HG03025 (cell line): ENCODE measurements around the gene PPIL6.
"Not testable (repeated sequence)": the region's sequence is repeated elsewhere in the genome, so short reads cannot be mapped to it uniquely, and the experiment has no call there.

Experiments used
- ATAC-seq: cut with Tn5 transposase; IDR thresholded peaks from one replicate; pipeline ENCODE4 v1.9.1; 2021; ENCODE audit warnings: mild to moderate bottlenecking, moderate library complexity; ENCODE audit not compliant: unreplicated experiment, low FRiP score

PPIL6 gene

DNA sequence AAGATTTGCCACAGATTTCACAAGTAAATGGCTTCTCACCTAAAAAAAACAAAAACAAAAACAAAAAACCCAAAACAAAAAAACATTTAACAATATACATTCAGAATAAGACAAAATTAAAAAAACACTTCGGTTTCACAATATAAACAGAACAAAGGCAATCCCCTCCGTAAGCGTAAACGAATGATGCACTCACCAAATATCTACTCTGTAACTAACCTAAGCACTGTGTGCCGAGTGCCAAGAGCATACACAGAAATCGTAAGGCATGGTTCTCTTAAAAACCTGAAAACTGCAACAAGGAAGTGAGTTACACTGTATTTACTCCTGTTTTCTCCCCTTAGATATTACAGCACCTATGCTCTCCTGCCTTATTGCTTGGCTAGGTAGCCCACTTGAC is 27.3 kb upstream of the PPIL6 start:
- no peak for ATAC-seq

DNA sequence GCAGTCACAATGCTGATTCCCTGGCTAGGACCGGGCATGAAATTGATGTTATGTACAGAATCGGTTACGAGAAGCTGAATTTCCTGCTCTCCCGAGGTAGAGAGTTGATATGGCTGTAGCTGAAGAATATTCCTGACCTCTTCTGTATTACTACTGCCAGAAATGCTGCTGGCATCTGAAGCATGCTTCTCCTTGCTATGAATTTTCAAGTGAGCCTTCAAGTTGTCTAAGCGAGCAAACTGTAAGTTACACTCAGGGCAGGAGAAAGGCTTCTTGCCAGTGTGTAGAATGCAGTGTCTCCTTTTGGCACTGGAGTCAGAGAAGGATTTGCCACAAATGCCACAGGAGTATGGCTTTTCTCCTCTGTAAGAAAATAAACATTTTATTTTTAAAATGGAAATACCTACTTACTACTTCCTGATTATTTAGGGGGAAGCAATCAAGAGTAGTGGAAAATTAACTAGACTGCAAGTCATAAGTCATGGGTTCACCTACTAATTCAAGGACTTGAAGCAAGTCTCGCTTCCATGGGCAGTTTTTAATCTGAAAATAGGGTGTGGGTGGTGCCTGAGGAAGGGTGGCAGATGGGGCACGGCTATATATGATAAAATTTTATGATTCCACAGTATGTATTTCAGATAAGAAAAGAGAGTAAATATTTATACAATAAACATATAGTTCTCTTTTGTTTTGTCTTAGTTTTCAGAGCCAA is 25.9 kb upstream of the PPIL6 start:
- ATAC-seq = no peak

DNA sequence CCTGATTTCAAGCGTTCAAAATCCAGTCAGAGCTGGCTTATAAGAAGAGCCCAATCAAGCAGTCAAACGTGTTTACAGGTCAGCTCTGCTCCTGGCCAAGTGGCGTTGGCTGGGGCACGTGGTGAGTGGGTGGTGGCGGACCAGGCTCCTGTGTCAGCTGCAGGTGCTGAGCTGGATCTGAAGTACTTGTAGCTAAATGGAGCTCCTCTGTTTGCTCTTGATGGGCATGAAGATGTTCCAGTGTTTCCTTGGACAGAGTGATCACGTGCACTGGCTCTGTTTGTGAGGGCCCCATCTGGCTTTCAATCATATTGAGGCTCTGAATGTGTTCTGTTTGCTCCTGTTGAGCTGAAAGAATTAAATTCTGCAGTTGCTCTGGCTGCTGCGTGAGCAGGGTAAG is 25.3 kb upstream of the PPIL6 start:
- ATAC-seq = no peak

DNA sequence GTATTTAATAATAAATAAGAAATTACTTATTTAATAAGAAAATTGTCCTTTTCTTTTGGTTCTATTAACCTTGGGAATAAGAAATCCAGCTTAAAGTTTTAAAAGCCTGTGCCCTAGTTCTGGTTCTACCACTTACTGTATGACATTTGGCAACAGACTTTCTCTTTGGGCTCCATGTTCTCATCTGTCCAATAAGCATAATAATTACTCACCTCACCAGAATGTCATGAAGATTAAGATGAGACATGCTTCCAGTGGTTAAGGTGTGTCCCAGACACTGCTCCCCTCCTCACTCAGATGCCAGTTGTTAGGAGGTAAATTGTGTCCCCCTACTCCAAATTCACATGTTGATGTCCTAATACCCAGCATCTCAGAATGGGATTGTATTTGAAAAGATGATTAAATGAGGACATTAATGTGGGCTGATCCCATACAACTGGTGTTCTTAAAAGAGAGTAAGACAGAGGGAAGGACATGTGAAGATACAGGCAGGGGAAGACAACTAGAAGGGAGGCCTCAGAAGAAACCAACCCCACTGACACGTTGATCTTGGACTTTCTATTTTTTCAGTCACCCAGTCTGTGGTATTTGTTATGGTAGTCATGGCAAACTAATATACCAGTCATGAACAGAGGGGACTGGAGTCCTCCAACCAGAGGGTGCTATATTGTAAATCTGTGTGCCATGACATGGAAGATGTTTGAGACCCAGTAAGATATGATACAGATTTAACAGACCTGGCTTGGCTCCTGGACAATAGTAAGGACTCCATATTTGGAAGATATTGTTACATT is 21.5 kb upstream of the PPIL6 start:
- ATAC-seq = no peak

DNA sequence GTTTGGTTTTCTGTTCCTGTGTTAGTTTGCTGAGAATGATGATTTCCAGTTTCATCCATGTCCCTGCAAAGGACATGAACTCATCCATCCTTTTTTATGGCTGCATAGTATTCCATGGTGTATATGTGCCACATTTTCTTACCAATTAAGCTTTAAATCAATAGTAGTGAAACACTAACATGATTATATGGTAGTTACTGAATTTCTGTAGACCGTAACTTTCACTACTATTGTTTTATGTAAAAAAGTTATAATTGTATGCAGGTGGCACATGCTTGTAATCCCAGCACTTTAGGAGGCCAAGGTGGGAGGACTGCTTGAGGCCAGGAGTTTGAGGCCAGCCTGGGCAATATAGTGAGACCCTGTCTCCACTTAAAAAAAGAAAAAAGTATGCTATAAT is 20.8 kb upstream of the PPIL6 start:
- ATAC-seq = not testable (repeated sequence)

DNA sequence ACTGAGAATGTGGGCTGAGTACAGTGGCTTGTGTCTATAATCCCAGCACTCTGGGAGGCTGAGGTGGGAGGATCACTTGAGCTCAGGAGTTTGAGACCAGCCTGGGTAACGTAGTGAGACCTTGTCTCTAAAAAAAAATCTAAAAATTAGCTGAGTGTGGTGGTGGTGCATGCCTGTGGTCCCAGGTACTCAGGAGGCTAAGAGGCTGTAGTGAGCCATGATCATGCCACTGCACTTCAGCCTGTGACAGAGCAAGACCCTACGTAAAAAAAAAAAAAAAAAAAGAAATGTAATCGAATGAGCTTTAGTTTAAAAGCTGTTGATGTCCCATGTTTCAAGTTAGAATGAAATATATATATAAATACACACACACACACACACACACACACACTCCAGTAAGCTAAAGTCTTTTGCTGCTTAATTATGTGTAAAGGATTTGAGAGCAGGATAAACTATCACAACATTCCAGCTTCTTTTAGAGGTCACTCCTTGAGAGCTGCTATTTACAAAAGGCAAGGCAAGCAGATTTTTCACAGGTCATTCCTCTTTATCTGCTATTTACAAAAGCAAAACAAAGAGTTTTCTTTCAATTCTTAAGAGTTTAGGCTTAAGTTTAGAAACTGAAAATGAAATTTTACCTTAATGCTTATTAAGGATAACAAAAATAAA is 19.9 kb upstream of the PPIL6 start:
- no peak for ATAC-seq

DNA sequence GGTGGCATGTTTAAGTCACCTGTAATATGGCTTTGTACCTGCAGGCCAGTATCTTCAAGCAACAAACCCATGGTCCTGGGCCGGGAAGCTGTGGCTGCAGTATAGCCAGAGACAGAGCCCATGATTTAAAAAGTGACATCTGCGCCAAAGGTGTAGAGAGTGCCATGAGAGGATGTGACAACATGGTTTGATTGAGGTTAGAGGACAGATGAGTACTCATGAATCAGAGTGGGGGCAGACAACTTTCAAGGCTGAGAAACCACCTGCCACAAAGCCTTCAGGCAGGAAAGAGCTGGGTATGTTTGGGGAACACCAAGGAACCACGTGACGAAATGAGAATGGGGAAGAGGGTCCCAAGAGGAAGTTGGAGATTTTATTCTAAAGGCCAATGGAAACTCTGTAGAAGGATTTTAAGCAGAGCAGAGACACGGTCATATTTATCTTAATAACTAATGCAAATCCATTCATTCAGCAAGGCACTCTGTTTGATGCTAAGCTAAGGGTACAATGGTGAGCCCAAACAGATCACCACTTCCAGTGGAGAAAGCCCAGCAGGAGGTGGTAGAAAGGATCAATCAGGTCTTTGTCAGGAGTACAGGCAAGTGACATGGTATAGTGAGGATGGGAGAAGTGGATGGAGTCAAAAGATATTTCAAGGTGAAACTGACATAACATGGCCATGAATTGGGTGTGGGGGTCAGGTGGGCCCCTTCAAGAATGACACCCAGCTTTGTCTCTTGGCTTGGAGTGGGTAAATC is 18.5 kb upstream of the PPIL6 start:
- no peak for ATAC-seq

DNA sequence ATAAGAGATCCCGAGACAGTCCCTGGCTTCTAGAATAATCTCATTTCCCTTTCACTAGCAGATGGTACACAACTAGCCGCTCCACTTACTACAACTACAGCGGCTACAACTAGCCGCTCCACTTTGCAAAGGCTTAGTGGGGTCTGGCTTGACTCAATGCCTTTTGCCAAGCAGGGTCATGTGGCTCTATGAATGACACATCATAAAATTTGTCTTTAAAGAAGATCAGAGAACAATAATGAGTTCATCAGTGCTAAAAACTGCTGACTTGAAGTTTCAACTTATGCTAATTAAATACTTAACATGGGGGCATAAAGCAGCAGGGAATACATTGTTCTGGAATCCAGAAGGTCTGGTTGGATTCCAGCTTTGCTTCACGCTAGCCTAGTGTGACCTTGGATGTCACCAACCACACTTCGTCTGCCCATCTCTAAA is 17.2 kb upstream of the PPIL6 start:
- no peak for ATAC-seq

DNA sequence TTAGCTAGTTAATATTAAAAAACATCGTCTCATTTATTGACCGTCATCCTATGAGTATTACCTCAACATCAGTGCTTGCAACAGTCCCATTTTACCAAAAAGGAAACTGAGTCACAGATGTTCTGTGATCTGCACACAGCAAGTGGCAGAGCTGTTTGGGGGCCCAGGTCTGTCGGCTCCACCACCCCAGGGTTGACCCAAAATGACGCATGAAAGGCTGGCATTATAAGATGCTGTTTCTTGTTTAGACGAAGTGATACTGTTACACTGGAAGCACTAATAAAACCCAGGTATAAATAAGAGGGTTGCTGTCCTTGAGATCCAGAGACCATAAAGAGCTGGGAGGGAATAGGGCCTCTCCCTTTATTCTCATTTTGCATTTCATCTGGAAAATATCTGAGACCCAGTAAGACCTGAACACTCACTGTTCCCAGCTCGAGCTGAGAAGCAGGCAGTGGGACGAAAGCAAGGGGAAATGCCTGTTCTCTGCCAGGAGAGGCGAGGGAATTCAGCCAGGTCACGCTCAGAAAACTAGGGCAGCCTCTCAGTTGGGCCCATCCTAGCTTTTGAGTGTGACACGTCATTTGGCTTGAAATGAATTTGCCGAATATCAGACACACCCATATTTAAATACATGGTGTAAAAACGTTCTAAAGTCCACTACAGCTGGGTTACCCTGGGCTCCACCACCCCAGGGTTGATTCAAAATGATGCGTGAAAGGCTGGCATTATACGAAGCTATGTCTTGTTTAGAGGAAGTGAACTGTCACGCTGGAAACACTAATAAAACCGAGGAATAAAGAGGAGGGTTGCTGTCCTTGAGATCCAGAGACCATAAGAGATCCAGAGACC is 16.5 kb upstream of the PPIL6 start:
- ATAC-seq = no peak

DNA sequence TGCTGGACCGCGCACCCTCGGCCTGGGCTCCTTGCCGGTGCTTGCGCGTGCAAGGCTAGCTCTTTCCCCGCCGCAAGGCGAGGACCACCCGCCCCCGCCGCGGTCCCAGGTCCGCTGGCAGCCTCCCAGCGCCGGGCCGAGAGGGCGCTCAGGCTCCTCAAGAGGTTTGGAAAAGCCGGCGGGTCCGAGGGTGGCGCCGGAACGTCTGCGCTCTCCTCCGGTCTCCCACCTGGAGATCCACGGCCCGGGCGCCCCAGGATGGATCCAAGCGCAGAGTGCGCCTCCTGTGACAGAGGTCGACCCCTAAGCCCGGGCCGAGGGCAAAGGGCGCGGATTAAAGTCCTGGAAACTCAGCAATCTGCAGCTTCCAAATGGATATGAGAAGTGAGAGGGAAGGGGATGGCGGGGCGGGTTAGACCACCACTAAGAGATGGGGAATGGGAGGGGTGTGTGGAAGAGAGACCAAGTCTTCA is 15.7 kb upstream of the PPIL6 start:
- ATAC-seq = peak; percentile 2

DNA sequence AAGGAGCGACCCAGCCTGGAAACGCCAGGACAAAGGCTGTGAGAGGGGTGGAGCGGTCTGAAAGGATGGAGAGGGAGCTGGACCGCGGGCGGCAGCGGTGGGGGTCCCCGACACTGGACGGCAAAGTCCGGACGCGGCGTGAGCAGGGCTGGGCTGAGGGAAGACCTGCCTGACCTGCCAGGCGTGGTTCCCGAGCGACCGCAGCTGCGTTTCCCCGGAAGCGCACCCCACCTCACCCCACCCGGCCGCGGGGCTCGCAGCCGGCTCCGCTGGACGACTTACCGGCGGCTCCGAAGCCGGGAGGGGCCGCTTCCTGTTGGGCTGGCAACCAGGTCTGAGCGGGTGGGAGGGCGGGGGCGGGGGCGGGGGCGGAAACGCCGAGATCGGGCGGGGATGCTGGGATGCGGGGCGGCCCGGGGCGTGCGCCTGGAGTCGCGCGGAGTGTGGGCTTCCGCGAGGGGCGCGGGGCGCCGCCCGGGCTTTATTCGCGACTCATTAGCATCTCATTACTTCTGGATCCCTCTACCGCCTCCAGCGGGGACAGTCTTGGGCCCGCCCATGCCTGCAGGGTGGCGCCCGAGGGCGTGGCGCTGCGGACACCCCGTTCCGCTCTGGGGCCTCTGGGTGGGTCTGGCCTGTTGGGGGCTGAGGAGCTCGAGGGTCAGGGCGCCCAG is 15.1 kb upstream of the PPIL6 start, which contains the start of gene MICAL1:
TSS of gene MICAL1 (minus strand) at position 336 of the 674 bp plus-strand sequence. CDS start 1,576 bp downstream, outside the sequence.
- ATAC-seq = peak; percentile 56

DNA sequence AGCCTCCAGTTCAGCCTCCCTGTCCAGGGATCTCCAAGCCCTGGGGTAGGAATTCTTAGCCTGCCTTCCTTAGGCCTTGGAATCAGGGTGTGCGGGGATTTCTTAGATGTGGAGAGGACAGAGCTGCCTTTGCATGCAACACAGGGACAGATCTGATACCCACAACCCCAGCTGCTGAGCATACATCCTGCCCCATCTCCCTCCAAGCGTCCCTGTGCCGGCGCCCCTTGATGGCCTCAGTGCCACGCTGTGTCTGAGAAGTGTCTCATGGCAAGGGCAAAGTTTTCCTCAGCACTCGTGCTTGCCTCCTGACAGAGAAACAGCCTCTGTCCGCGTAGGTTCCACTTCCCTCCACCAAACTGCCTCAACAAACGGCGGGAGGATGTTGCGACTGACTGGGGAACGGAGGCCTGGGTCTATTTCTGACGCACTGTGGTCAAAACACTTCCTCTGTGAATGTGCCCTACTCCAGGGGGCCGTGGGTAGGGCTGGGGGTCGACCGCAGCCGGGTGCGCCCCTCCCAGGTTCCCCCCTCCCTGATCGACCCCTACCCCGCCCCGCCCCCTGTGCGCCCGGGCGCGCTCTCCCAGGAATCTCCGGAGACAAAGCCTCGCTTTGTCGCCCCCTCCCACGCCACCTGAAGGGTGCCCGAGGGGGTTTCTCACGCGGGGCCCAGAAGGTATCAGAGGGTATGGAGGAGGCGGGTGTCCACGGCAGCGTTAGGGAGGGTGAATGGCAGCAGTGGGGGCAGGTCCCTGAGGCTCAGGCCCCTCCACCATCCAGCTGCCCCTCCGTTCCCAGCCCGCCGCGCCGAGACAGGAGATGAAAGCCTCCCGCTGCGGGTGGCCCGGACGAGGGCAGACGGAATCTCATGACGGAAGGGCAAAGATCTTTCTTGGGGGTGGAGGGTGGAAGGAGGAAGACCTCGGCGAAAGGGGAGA is 14.3 kb upstream of the PPIL6 start:
- peak; percentile 30 for ATAC-seq

DNA sequence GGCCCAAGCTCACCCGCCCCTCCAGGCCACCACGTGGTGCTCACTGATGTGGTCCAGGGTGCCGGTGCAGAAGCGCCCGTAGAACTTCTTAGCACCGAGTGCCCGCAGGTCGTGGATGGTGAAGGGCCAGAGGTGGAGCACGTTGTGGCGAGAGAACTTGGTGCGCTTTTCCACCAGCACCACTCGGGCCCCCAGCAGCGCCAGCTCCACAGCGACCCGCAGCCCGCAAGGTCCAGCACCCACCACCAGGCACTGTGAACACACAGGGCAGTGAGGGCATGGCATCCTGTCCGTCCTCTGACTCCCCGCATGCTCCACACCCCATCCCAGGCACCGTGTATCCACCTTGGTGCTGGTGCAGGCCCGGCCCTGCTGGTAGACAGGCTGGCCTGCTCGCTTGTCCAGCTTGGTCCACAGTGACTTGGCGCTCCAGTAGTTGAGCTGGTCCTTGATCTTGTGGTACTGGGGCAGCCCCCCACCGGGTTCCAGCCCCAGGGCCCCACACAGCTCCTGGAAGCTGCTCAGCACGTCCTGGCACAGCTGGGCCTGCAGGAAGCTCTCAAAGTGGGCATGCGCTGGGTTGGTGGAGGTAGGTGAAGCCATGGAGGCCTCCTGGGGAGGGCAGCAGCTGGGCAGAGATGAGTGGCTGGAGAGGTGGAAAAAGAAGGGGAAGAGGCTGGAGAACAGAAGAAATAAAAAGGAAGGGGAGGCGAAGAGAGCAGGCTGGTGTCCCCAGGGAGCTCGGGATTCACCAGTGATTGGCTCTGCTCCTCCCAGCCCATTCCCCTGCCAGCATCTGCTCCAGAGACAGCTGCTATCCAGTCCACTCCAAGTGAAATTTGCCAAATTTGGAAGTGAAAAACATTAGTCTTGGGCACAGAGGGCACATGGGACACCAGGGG is 13.4 kb upstream of the PPIL6 start:
- ATAC-seq = no peak

DNA sequence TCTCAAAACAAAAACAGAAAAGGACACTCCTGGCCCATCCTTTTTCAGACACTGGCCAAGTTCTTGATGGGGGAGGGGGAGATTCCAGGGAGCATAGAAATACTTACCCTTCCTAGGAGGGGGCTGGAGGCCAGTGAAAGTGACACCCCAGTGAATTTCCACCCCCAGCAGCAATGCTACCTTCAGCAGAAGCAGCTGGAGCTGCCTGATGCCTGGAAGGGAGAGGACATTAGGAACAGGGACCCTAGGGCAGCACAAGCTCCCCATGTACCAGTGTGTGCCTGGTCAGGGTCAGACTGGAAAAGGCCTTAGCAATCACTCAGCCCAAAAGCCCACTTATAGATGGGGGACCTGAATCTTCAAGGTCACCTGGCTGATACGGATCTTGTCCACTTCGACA is 12.7 kb upstream of the PPIL6 start:
- no peak for ATAC-seq

DNA sequence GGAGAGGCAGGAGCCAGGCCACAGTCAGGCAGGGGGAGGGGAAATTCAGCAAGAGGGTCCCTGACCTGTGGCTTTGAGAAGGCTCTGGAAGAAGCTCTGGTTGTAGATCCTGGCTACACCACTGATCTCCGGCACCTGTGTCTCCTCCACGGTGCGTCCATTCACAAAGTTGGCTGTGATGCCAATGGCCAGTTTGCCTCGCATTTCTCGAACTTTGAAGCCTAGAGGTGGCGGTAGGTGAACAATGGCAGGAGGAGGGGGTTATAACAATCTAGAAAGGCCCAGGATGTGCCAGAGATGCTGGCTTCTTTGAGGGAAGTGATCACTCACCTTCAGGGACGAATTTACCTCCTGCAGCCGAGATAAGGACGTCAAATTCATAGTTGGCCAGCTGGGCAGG is 11.8 kb upstream of the PPIL6 start:
- ATAC-seq = no peak

DNA sequence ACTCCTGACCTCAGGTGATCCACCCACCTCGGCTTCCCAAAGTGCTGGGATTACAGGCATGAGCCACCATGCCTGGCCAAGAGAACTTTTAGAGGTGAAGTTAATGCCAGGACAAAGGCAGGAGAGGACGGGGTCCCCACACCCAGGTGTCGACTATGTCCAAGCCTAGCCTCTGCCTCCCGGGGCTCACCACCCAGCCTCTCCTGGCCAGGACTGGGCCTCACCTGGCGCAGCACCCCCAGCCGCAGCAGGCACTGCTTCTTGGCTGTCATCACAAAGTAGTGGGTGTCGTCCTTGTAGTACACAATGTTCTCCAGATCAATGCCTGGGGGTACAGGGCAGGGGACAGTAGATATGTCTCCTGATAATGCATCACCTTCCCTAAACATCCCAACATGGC is 10.9 kb upstream of the PPIL6 start:
- no peak for ATAC-seq

DNA sequence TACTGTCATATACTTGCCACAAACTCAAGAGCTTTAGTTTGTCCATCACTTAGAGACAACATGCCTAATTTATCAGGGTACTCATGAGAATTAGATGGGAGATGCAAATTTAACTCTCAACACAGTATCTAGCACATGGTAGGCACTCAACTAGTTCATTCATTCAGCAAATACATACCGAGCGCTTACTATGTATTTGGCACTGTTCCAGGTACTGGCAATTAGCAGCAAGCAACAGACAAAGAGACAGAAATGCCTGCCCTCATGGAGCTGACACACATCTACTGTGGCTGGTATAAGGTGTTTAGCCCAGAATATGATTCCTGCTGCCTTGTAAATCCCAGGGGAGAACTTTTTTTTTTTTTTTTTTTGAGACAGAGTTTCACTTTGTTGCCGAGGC is 10.4 kb upstream of the PPIL6 start:
- no peak for ATAC-seq
